ENCODE results near the gene PCDHGA2.
A peak's percentile ranks its signal among the peaks of the same experiment; 100 is the strongest.

PCDHGA2 gene

GRCh38 chr5:141382469-141383294 lies 44.1 kb downstream of the PCDHGA2 start, which contains the start of gene PCDHGA7:
Gene PCDHGA7, plus strand, starts transcription at chr5:141382742. Its CDS starts 158 bp downstream, at chr5:141382900.
- H3K27ac ChIP-seq (replicated peaks), result no peak within 1 kb of the TSS; the same call in 1 of the 2 replicates
- no peaks in the 10 kb centered on the region for H3K27me3 ChIP-seq (ENCODE audit: insufficient read depth, poor library complexity, severe bottlenecking)
- peak in 1 of 2 experiments; percentile 32 for DNase-seq (ENCODE audit: low read depth in 1 of 2, low spot score in 1 of 2)
- TF ChIP-seq GABPA (IDR thresholded peaks at IDR 0.05; ENCODE audit: low read depth) (no peak), POLR2AphosphoS5 (IDR thresholded peaks at IDR 0.05; ENCODE audit: low read depth) (no peak), SPI1 (IDR thresholded peaks at IDR 0.05; ENCODE audit: borderline replicate concordance, low read depth) (no peak)
- TF ChIP-seq, protein P1, sequence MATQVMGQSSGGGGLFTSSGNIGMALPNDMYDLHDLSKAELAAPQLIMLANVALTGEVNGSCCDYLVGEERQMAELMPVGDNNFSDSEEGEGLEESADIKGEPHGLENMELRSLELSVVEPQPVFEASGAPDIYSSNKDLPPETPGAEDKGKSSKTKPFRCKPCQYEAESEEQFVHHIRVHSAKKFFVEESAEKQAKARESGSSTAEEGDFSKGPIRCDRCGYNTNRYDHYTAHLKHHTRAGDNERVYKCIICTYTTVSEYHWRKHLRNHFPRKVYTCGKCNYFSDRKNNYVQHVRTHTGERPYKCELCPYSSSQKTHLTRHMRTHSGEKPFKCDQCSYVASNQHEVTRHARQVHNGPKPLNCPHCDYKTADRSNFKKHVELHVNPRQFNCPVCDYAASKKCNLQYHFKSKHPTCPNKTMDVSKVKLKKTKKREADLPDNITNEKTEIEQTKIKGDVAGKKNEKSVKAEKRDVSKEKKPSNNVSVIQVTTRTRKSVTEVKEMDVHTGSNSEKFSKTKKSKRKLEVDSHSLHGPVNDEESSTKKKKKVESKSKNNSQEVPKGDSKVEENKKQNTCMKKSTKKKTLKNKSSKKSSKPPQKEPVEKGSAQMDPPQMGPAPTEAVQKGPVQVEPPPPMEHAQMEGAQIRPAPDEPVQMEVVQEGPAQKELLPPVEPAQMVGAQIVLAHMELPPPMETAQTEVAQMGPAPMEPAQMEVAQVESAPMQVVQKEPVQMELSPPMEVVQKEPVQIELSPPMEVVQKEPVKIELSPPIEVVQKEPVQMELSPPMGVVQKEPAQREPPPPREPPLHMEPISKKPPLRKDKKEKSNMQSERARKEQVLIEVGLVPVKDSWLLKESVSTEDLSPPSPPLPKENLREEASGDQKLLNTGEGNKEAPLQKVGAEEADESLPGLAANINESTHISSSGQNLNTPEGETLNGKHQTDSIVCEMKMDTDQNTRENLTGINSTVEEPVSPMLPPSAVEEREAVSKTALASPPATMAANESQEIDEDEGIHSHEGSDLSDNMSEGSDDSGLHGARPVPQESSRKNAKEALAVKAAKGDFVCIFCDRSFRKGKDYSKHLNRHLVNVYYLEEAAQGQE (IDR thresholded peaks at IDR 0.05; ENCODE audit: insufficient replicate concordance, low read depth), result no peak
- TF ChIP-seq, protein P2, sequence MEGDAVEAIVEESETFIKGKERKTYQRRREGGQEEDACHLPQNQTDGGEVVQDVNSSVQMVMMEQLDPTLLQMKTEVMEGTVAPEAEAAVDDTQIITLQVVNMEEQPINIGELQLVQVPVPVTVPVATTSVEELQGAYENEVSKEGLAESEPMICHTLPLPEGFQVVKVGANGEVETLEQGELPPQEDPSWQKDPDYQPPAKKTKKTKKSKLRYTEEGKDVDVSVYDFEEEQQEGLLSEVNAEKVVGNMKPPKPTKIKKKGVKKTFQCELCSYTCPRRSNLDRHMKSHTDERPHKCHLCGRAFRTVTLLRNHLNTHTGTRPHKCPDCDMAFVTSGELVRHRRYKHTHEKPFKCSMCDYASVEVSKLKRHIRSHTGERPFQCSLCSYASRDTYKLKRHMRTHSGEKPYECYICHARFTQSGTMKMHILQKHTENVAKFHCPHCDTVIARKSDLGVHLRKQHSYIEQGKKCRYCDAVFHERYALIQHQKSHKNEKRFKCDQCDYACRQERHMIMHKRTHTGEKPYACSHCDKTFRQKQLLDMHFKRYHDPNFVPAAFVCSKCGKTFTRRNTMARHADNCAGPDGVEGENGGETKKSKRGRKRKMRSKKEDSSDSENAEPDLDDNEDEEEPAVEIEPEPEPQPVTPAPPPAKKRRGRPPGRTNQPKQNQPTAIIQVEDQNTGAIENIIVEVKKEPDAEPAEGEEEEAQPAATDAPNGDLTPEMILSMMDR (IDR thresholded peaks at IDR 0.05; ENCODE audit: insufficient read depth, low read length), result peak; percentile 33
- peak within 1 kb of the TSS; percentile 47 for H3K4me3 ChIP-seq (replicated peaks; ENCODE audit: insufficient read depth, low read length)

- Histone ChIP-seq H3K4me3 (replicated peaks; ENCODE audit: insufficient read depth, low read length) (no peak overlapping the region), H3K27ac (replicated peaks) (no peak overlapping the region), H3K27me3 (ENCODE audit: insufficient read depth, poor library complexity, severe bottlenecking) (no peaks in the 10 kb centered on the region)
- TF ChIP-seq SPI1 (IDR thresholded peaks at IDR 0.05; ENCODE audit: borderline replicate concordance, low read depth) (no peak), GABPA (IDR thresholded peaks at IDR 0.05; ENCODE audit: low read depth) (no peak), POLR2AphosphoS5 (IDR thresholded peaks at IDR 0.05; ENCODE audit: low read depth) (no peak)
- TF ChIP-seq, protein P2 (IDR thresholded peaks at IDR 0.05; ENCODE audit: insufficient read depth, low read length), result no peak
- TF ChIP-seq, protein P1 (IDR thresholded peaks at IDR 0.05; ENCODE audit: insufficient replicate concordance, low read depth), result no peak
- DNase-seq (ENCODE audit: low read depth in 1 of 2, low spot score in 1 of 2), result no peak
Measured at GRCh38 chr5:141383345-141383744, 44.8 kb downstream of the PCDHGA2 start.

DNA sequence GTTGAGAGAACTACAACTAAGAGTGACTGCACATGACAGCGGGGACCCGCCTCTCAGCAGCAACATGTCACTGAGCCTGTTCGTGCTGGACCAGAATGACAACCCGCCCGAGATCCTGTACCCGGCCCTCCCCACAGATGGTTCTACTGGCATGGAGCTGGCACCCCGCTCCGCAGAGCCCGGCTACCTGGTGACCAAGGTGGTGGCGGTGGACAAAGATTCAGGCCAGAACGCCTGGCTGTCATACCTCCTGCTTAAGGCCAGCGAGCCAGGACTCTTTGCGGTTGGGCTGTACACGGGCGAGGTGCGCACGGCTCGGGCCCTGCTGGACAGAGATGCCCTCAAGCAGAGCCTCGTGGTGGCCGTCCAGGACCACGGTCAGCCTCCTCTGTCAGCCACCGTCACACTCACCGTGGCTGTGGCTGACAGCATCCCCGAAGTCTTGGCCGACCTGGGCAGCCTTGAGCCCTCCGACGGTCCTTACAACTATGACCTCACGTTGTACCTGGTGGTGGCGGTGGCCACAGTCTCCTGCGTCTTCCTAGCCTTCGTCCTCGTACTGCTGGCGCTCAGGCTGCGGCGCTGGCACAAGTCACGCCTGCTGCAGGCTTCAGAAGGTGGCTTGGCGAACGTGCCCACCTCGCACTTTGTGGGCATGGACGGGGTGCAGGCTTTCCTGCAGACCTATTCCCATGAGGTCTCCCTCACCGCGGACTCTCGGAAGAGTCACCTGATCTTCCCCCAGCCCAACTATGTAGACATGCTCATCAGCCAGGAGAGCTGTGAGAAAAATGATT lies 46.1 kb downstream of the PCDHGA2 start:
- TF ChIP-seq SPI1 (IDR thresholded peaks at IDR 0.05; ENCODE audit: borderline replicate concordance, low read depth), result no peak
- TF ChIP-seq, protein P1 (IDR thresholded peaks at IDR 0.05; ENCODE audit: insufficient replicate concordance, low read depth), result no peak
- no peak for TF ChIP-seq GABPA (IDR thresholded peaks at IDR 0.05; ENCODE audit: low read depth)
- no peak for TF ChIP-seq POLR2AphosphoS5 (IDR thresholded peaks at IDR 0.05; ENCODE audit: low read depth)
- TF ChIP-seq, protein P2 (IDR thresholded peaks at IDR 0.05; ENCODE audit: insufficient read depth, low read length), result no peak
- Histone ChIP-seq H3K4me3 (replicated peaks; ENCODE audit: insufficient read depth, low read length) (no peak overlapping the region), H3K27ac (replicated peaks) (no peak overlapping the region), H3K27me3 (ENCODE audit: insufficient read depth, poor library complexity, severe bottlenecking) (no peaks in the 10 kb centered on the region)
- DNase-seq (ENCODE audit: low read depth in 1 of 2, low spot score in 1 of 2), result no peak

Measured in HL-60 (cell line).